Liver (tissue), 9 donors: ENCODE results near the gene LRFN5. TPM values are rescaled to one million over a fixed set of nuclear protein-coding genes. Genes with fewer than 3 reads are reported as not detected.

Experiments used
- DNase-seq: peaks from one replicate; pipeline ENCODE4 v3.0.0-alpha.2; 2017; ENCODE audit warnings: low spot score
- H3K27ac ChIP-seq, 2 donors: one replicate each; pipeline ENCODE4 v1.7.0; 2013; ENCODE audit warnings: inconsistent platforms in 2 of 2, low read length in 2 of 2, control low read depth in 1 of 2, low read depth in 1 of 2, mild to moderate bottlenecking in 1 of 2
- H3K27me3 ChIP-seq, 4 donors: one replicate each; pipeline versions ENCODE4 v1.6.1 to v1.7.0; 2013; ENCODE audit warnings: low read length in 3 of 4, inconsistent platforms in 1 of 4, mild to moderate bottlenecking in 1 of 4, moderate library complexity in 1 of 4; ENCODE audit not compliant: control insufficient read depth in 4 of 4, insufficient read depth in 4 of 4
- H3K36me3 ChIP-seq, 4 donors: one replicate each; pipeline versions ENCODE4 v1.6.1 to v1.7.0; 2013; ENCODE audit warnings: low read length in 3 of 4, mild to moderate bottlenecking in 3 of 4, low read depth in 1 of 4, moderate library complexity in 1 of 4; ENCODE audit not compliant: control insufficient read depth in 4 of 4, insufficient read depth in 3 of 4
- H3K4me1 ChIP-seq, 4 donors: one replicate each; pipeline versions ENCODE4 v1.6.1 to v1.7.0; 2013; ENCODE audit warnings: low read length in 3 of 4, mild to moderate bottlenecking in 3 of 4, moderate library complexity in 1 of 4; ENCODE audit not compliant: control insufficient read depth in 4 of 4, insufficient read depth in 4 of 4
- H3K4me3 ChIP-seq, 3 donors: one replicate each; pipeline versions ENCODE4 v1.6.1 to v1.7.0; 2013; ENCODE audit warnings: low read length in 3 of 3, control low read depth in 1 of 3, low read depth in 1 of 3, mild to moderate bottlenecking in 1 of 3
- H3K9ac ChIP-seq, 2 donors: one replicate each; pipeline ENCODE4 v1.7.0; 2013; ENCODE audit warnings: low read length in 2 of 2, mild to moderate bottlenecking in 2 of 2, moderate library complexity in 2 of 2, control low read depth in 1 of 2, low read depth in 1 of 2
- H3K9me3 ChIP-seq, 4 donors: one replicate each; pipeline versions ENCODE4 v1.6.1 to v1.7.0; 2013; ENCODE audit warnings: low read length in 3 of 4; ENCODE audit not compliant: control insufficient read depth in 4 of 4
- EGR1 ChIP-seq, 2 donors: IDR thresholded peaks; 2 replicates each; pipeline ENCODE4 v1.6.1; 2016 to 2018; ENCODE audit warnings: antibody characterized with exemption in 2 of 2, low read depth in 2 of 2
- FOXA1 ChIP-seq: IDR thresholded peaks from 2 replicates; pipeline ENCODE4 v1.6.1; 2016; ENCODE audit warnings: antibody characterized with exemption
- FOXA2 ChIP-seq: IDR thresholded peaks from 2 replicates; pipeline ENCODE4 v1.6.1; 2016; ENCODE audit warnings: antibody characterized with exemption
- GABPA ChIP-seq, 2 donors: IDR thresholded peaks in 1 of 2; conservative IDR thresholded peaks in 1 of 2; 2 replicates each; pipeline ENCODE4 v1.6.1; 2016; ENCODE audit warnings: antibody characterized with exemption in 2 of 2, mild to moderate bottlenecking in 1 of 2, moderate library complexity in 1 of 2
- HNF4A ChIP-seq, 2 donors: conservative IDR thresholded peaks; 2 replicates each; pipeline ENCODE4 v1.6.1; 2016; ENCODE audit warnings: antibody characterized with exemption in 2 of 2, mild to moderate bottlenecking in 2 of 2
- HNF4G ChIP-seq: IDR thresholded peaks from 2 replicates; pipeline ENCODE4 v1.6.1; 2016; ENCODE audit warnings: antibody characterized with exemption
- NR2F2 ChIP-seq: IDR thresholded peaks from 2 replicates; pipeline ENCODE4 v1.6.1; 2016; ENCODE audit warnings: antibody characterized with exemption
- RXRA ChIP-seq, 2 donors: IDR thresholded peaks; 2 replicates each; pipeline ENCODE4 v1.6.1; 2017 to 2018; ENCODE audit warnings: antibody characterized with exemption in 2 of 2, mild to moderate bottlenecking in 1 of 2
- SP1 ChIP-seq: IDR thresholded peaks from 2 replicates; pipeline ENCODE4 v1.6.1; 2018; ENCODE audit warnings: antibody characterized with exemption, mild to moderate bottlenecking
- TAF1 ChIP-seq: conservative IDR thresholded peaks from 2 replicates; pipeline ENCODE4 v1.6.1; 2016; ENCODE audit warnings: antibody characterized with exemption, mild to moderate bottlenecking
- YY1 ChIP-seq: IDR thresholded peaks from 2 replicates; pipeline ENCODE4 v1.6.1; 2016; ENCODE audit warnings: antibody characterized with exemption, mild to moderate bottlenecking
- WGBS: extraction: QIAGEN DNeasy Blood & Tissue Kit; methylation state at CpG from one replicate; pipeline ENCODE4 v1.1.7; 2013; 5-methylcytosine and 5-hydroxymethylcytosine counted together
- polyA plus RNA-seq, 2 donors: library from polyadenylated mRNA; stranded (reverse) in 1 of 2; unstranded in 1 of 2; fragments of 200-250 nt in 1 of 2; fragments of >200 nt in 1 of 2; fragmentation: Nextera tagmentation in 1 of 2; extraction: Ambion mirVana in 1 of 2; gene quantifications; one replicate each; pipeline versions ENCODE4 v1.2.1 to v1.2.3, GENCODE V29; 2013 to 2015
- total RNA-seq, 2 donors: library from RNA; depleted of rRNA; stranded (reverse); fragments of >200 nt; gene quantifications; one replicate each; pipeline ENCODE4 v1.2.3, GENCODE V29; 2014
- TF ChIP-seq, protein P1 (sequence below): IDR thresholded peaks from 2 replicates; pipeline ENCODE4 v1.6.1; 2016; ENCODE audit warnings: antibody characterized with exemption
- TF ChIP-seq, protein P2 (sequence below): IDR thresholded peaks from 2 replicates; pipeline ENCODE4 v1.6.1; 2016; ENCODE audit warnings: antibody characterized with exemption
- TF ChIP-seq, protein P3 (sequence below): IDR thresholded peaks from 2 replicates; pipeline ENCODE4 v1.6.1; 2016; ENCODE audit warnings: antibody characterized with exemption, mild to moderate bottlenecking
- donor health status: healthy.
- donor health status: healthy.
- donor health status: healthy.
- donor health status: healthy.
- donor health status: healthy.

LRFN5 gene
- total and polyA plus RNA-seq, 4 donors: 0.07 to 0.23 (median 0.08) TPM; not detected in 1

- Histone ChIP-seq H3K36me3 (no peaks in the 10 kb centered on the region), H3K27ac (no peak overlapping the region), H3K4me3 (no peak overlapping the region), H3K9ac (no peak overlapping the region), H3K9me3 (no peaks in the 10 kb centered on the region), H3K27me3 (no peaks in the 10 kb centered on the region), H3K4me1 (no peaks in the 10 kb centered on the region)
- DNase-seq: no peak
- TF ChIP-seq, protein P1, sequence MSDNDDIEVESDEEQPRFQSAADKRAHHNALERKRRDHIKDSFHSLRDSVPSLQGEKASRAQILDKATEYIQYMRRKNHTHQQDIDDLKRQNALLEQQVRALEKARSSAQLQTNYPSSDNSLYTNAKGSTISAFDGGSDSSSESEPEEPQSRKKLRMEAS: no peak
- TF ChIP-seq, protein P2, sequence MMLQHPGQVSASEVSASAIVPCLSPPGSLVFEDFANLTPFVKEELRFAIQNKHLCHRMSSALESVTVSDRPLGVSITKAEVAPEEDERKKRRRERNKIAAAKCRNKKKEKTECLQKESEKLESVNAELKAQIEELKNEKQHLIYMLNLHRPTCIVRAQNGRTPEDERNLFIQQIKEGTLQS: no peak
- WGBS: 82% methylated on average over 2 of the region's 2 CpGs
These were observed 306.7 kb downstream of the LRFN5 start for GRCh38 chr14:41913398-41913797.

DNA sequence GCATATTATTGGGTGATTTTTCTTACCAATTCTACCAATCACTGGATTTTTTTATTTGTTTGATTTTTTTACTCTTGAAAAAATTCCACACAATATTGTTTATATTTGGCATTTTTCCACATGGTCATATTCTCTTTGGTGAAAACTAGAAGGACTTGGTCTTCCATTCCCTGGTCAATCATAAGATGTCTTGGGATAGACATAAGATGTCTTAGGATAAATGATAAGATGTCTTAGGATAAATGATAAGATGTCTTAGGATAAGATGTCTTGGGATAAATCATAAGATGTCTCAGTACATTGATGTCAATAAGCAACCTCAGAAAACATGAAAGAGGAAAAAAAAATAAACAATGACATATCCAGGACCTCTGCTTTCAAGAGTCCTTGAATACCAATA, 309.1 kb downstream of the LRFN5 start:
- no peaks in the 10 kb centered on the region for H3K4me1 ChIP-seq
- TF ChIP-seq RXRA (IDR thresholded peaks at IDR 0.05): no peak
- TF ChIP-seq HNF4A (conservative IDR thresholded peaks at IDR 0.05): no peak
- TF ChIP-seq HNF4G: no peak
- no peak for TF ChIP-seq FOXA1
- no peak for TF ChIP-seq GABPA (IDR thresholded peaks at IDR 0.05 in 1 of 2, conservative IDR thresholded peaks at IDR 0.05 in 1 of 2)
- no peak for TF ChIP-seq NR2F2
- no peak for TF ChIP-seq TAF1
- TF ChIP-seq, protein P3, sequence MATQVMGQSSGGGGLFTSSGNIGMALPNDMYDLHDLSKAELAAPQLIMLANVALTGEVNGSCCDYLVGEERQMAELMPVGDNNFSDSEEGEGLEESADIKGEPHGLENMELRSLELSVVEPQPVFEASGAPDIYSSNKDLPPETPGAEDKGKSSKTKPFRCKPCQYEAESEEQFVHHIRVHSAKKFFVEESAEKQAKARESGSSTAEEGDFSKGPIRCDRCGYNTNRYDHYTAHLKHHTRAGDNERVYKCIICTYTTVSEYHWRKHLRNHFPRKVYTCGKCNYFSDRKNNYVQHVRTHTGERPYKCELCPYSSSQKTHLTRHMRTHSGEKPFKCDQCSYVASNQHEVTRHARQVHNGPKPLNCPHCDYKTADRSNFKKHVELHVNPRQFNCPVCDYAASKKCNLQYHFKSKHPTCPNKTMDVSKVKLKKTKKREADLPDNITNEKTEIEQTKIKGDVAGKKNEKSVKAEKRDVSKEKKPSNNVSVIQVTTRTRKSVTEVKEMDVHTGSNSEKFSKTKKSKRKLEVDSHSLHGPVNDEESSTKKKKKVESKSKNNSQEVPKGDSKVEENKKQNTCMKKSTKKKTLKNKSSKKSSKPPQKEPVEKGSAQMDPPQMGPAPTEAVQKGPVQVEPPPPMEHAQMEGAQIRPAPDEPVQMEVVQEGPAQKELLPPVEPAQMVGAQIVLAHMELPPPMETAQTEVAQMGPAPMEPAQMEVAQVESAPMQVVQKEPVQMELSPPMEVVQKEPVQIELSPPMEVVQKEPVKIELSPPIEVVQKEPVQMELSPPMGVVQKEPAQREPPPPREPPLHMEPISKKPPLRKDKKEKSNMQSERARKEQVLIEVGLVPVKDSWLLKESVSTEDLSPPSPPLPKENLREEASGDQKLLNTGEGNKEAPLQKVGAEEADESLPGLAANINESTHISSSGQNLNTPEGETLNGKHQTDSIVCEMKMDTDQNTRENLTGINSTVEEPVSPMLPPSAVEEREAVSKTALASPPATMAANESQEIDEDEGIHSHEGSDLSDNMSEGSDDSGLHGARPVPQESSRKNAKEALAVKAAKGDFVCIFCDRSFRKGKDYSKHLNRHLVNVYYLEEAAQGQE: no peak
- TF ChIP-seq YY1: no peak
- no peak for TF ChIP-seq EGR1 (IDR thresholded peaks at IDR 0.05; ENCODE audit: low read depth in 2 of 2)
- no peak for DNase-seq
- no peaks in the 10 kb centered on the region for H3K36me3 ChIP-seq
- H3K27me3 ChIP-seq: no peaks in the 10 kb centered on the region
- no peak overlapping the region for H3K27ac ChIP-seq
- H3K9ac ChIP-seq: no peak overlapping the region
- no peak overlapping the region for H3K4me3 ChIP-seq
- no peaks in the 10 kb centered on the region for H3K9me3 ChIP-seq

- no peaks in the 10 kb centered on the region for H3K4me1 ChIP-seq
- no peak overlapping the region for H3K9ac ChIP-seq
- no peak overlapping the region for H3K27ac ChIP-seq
- H3K4me3 ChIP-seq: no peak overlapping the region
- H3K27me3 ChIP-seq: no peaks in the 10 kb centered on the region
- H3K36me3 ChIP-seq: no peaks in the 10 kb centered on the region
- TF ChIP-seq FOXA1 (no peak), FOXA2 (no peak), YY1 (no peak), SP1 (no peak), GABPA (IDR thresholded peaks at IDR 0.05 in 1 of 2, conservative IDR thresholded peaks at IDR 0.05 in 1 of 2) (no peak), HNF4A (conservative IDR thresholded peaks at IDR 0.05) (no peak)
- TF ChIP-seq, protein P1: no peak
- no peak for DNase-seq
- H3K9me3 ChIP-seq: no peaks in the 10 kb centered on the region
These were observed 309.6 kb downstream of the LRFN5 start for GRCh38 chr14:41916313-41916712.
